WTC11 (cell line): ENCODE data around the gene ATM. TPM values are rescaled to one million over a fixed set of nuclear protein-coding genes. Genes with fewer than 3 reads are reported as not detected.

Experiments
- ATAC-seq: fragments of 200-7000 bp; cut with Tn5 transposase; 2 replicates; pipeline ENCODE4 v1.10.0; 2021; ENCODE audit warnings: mild to moderate bottlenecking, moderate library complexity
- CTCF ChIA-PET: fragments of 300-600 bp; sonication (Branson Sonifier 250); formaldehyde crosslinking; loops from one replicate; lab custom pipeline; 2021; ENCODE audit warnings: antibody characterized with exemption; lab: Charles Lee
- POLR2A ChIA-PET: fragments of 350-600 bp; sonication (Branson Sonifier 250); formaldehyde crosslinking; loops from one replicate; lab custom pipeline; 2021; ENCODE audit warnings: antibody characterized with exemption; lab: Charles Lee
- DNase-seq: peaks from one replicate; pipeline ENCODE4 v3.0.0; 2021; ENCODE audit warnings: low spot score
- H3K27ac Mint-ChIP-seq: 2 replicates; pipeline ENCODE4 v1.8.0; 2021; ENCODE audit warnings: mixed read lengths
- H3K27me3 Mint-ChIP-seq: 2 replicates; pipeline ENCODE4 v1.8.0; 2021; ENCODE audit warnings: low read depth, mild to moderate bottlenecking, moderate library complexity, mixed read lengths
- H3K36me3 Mint-ChIP-seq: 2 replicates; pipeline ENCODE4 v1.8.0; 2021; ENCODE audit warnings: mixed read lengths
- H3K4me1 Mint-ChIP-seq: 2 replicates; pipeline ENCODE4 v1.8.0; 2022; ENCODE audit warnings: mixed read lengths
- H3K4me3 Mint-ChIP-seq: 2 replicates; pipeline ENCODE4 v1.8.0; 2021; ENCODE audit warnings: mild to moderate bottlenecking, moderate library complexity, mixed read lengths
- H3K9me3 Mint-ChIP-seq: 2 replicates; pipeline ENCODE4 v1.8.0; 2021; ENCODE audit warnings: mixed read lengths
- ATF1 ChIP-seq: sonication (generic); formaldehyde crosslinking; IDR thresholded peaks from 2 replicates; pipeline ENCODE4 v1.8.1; 2023; ENCODE audit warnings: mild to moderate bottlenecking, moderate library complexity, missing genetic modification reagents
- ATF3 ChIP-seq: sonication (generic); formaldehyde crosslinking; conservative IDR thresholded peaks from 2 replicates; pipeline ENCODE4 v1.8.1; 2022; ENCODE audit warnings: mild to moderate bottlenecking, missing genetic modification reagents
- ATF6 ChIP-seq: sonication (generic); formaldehyde crosslinking; IDR thresholded peaks from 2 replicates; pipeline ENCODE4 v1.8.1; 2023; ENCODE audit warnings: mild to moderate bottlenecking, missing genetic modification reagents
- EMX1 ChIP-seq: fragments of 250-450 bp; sonication (Bioruptor Pico); IDR thresholded peaks from 2 replicates; pipeline ENCODE4 v1.8.0; 2021; ENCODE audit warnings: mild to moderate bottlenecking
- ESRRA ChIP-seq: sonication (generic); formaldehyde crosslinking; IDR thresholded peaks from 2 replicates; pipeline ENCODE4 v1.8.1; 2022; ENCODE audit warnings: mild to moderate bottlenecking, missing genetic modification reagents, borderline replicate concordance
- ETV6 ChIP-seq: sonication (generic); formaldehyde crosslinking; IDR thresholded peaks from 2 replicates; pipeline ENCODE4 v1.8.1; 2022; ENCODE audit warnings: mild to moderate bottlenecking, missing genetic modification reagents
- IRF2 ChIP-seq: sonication (generic); formaldehyde crosslinking; IDR thresholded peaks from 2 replicates; pipeline ENCODE4 v1.8.0; 2022; ENCODE audit warnings: low read depth, missing genetic modification reagents, borderline replicate concordance
- JUN ChIP-seq: sonication (generic); formaldehyde crosslinking; IDR thresholded peaks from 2 replicates; pipeline ENCODE4 v1.8.0; 2023; ENCODE audit warnings: mild to moderate bottlenecking, missing genetic modification reagents
- KAT7 ChIP-seq: sonication (generic); formaldehyde crosslinking; IDR thresholded peaks from 2 replicates; pipeline ENCODE4 v1.8.1; 2023; ENCODE audit warnings: missing genetic modification reagents, mild to moderate bottlenecking, borderline replicate concordance
- MLX ChIP-seq: sonication (generic); formaldehyde crosslinking; IDR thresholded peaks from 2 replicates; pipeline ENCODE4 v1.8.1; 2023; ENCODE audit warnings: mild to moderate bottlenecking, missing genetic modification reagents, moderate library complexity
- NFATC4 ChIP-seq: fragments of 250-450 bp; sonication (Bioruptor Pico); IDR thresholded peaks from 2 replicates; pipeline ENCODE4 v1.9.0; 2021; ENCODE audit warnings: mild to moderate bottlenecking
- NR1H2 ChIP-seq: sonication (generic); formaldehyde crosslinking; IDR thresholded peaks from 2 replicates; pipeline ENCODE4 v1.9.0; 2021; ENCODE audit warnings: mild to moderate bottlenecking, moderate library complexity, missing genetic modification reagents
- NR2C2 ChIP-seq: sonication (generic); formaldehyde crosslinking; IDR thresholded peaks from 2 replicates; pipeline ENCODE4 v1.8.0; 2022; ENCODE audit warnings: mild to moderate bottlenecking, missing genetic modification reagents
- PRRX2 ChIP-seq: fragments of 250-450 bp; sonication (Bioruptor Pico); IDR thresholded peaks from 2 replicates; pipeline ENCODE4 v1.8.0; 2021; ENCODE audit warnings: mild to moderate bottlenecking
- TEAD4 ChIP-seq: sonication (generic); formaldehyde crosslinking; IDR thresholded peaks from 2 replicates; pipeline ENCODE4 v1.8.0; 2022; ENCODE audit warnings: mild to moderate bottlenecking, missing genetic modification reagents
- USF1 ChIP-seq: sonication (generic); formaldehyde crosslinking; IDR thresholded peaks from 2 replicates; pipeline ENCODE4 v1.8.0; 2022; ENCODE audit warnings: mild to moderate bottlenecking, missing genetic modification reagents
- USF2 ChIP-seq: sonication (generic); formaldehyde crosslinking; IDR thresholded peaks from 2 replicates; pipeline ENCODE4 v1.8.1; 2023; ENCODE audit warnings: mild to moderate bottlenecking, missing genetic modification reagents, moderate library complexity
- ZNF219 ChIP-seq: sonication (generic); formaldehyde crosslinking; IDR thresholded peaks from 2 replicates; pipeline ENCODE4 v1.8.0; 2023; ENCODE audit warnings: missing genetic modification reagents, mild to moderate bottlenecking, borderline replicate concordance
- ZNF416 ChIP-seq: fragments of 250-450 bp; sonication (Bioruptor Pico); IDR thresholded peaks from 2 replicates; pipeline ENCODE4 v1.9.0; 2021; ENCODE audit warnings: mild to moderate bottlenecking, inconsistent platforms
- total RNA-seq: library from RNA; stranded (reverse); gene quantifications from 3 replicates; pipeline ENCODE4 v1.2.3, GENCODE V29; 2021
- TF ChIP-seq, protein P1 (sequence below): sonication (generic); formaldehyde crosslinking; IDR thresholded peaks from 2 replicates; pipeline ENCODE4 v1.8.0; 2023; ENCODE audit warnings: mild to moderate bottlenecking, missing genetic modification reagents
- TF ChIP-seq, protein P2 (sequence below): sonication (generic); formaldehyde crosslinking; IDR thresholded peaks from 2 replicates; pipeline ENCODE4 v1.8.1; 2023; ENCODE audit warnings: mild to moderate bottlenecking, missing genetic modification reagents, borderline replicate concordance
- TF ChIP-seq, protein P3 (sequence below): sonication (generic); formaldehyde crosslinking; IDR thresholded peaks from 2 replicates; pipeline ENCODE4 v1.8.1; 2022; ENCODE audit warnings: mild to moderate bottlenecking, moderate library complexity, missing genetic modification reagents

ATM gene
- total RNA-seq, 1 experiment from 2014 or later, result 49.5 TPM

DNA sequence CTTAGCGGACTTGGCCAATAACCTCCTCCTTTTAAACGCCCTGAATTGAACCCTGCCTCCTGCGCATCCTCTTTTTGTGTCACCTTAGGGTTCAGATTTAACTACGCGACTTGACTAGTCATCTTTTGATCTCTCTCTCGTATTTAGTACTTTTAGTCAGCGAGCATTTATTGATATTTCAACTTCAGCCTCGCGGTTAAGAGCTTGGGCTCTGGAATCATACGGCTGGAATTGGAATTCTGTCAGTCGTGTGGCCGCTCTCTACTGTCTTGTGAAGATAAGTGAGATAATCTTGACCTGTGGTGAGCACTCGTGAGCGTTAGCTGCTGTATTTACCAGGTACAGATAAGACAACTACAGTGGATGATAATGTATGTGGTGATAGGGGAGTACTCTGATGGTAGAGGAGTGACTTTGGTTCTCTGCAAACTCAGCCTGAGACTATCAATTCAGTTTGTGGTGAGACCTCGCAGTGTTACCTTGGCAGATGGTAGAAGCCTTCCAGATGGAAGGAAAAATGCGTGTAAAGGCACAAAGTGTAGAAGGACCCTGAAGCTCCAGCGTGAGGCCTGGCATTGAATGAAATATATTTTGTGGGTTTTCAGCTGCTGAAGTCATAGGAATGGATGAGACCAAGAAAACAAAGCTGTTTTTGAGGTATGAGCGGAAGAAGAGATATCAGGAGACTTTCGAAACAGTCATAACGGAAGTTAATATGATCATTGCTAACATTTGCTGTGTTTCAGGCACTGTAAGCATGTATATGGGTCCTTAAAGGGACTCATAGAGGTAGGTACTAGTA lies 682 bp downstream of the ATM start:
- ChIA-PET POLR2A (interaction anchor here (0.7 to 1.5 kb wide), 3 partner anchors 10 to 766 kb away, joined by 3 to 5 read pairs (median 3); partner anchors contain the start of gene CWF19L2), CTCF (interaction anchor here (1.1 to 1.7 kb wide), 3 partner anchors 80 to 224 kb away, joined by 3 to 10 read pairs (median 3); partner anchors contain the start of gene CUL5)
- H3K4me1 Mint-ChIP-seq, result peaks cover 30% of the 10 kb centered on the region
- H3K4me3 Mint-ChIP-seq, result no peak overlapping the region
- no peak for TF ChIP-seq PRRX2 (CRISPR knock-in tag)
- TF ChIP-seq ZNF416 (CRISPR knock-in tag), result no peak
- TF ChIP-seq, protein P1, sequence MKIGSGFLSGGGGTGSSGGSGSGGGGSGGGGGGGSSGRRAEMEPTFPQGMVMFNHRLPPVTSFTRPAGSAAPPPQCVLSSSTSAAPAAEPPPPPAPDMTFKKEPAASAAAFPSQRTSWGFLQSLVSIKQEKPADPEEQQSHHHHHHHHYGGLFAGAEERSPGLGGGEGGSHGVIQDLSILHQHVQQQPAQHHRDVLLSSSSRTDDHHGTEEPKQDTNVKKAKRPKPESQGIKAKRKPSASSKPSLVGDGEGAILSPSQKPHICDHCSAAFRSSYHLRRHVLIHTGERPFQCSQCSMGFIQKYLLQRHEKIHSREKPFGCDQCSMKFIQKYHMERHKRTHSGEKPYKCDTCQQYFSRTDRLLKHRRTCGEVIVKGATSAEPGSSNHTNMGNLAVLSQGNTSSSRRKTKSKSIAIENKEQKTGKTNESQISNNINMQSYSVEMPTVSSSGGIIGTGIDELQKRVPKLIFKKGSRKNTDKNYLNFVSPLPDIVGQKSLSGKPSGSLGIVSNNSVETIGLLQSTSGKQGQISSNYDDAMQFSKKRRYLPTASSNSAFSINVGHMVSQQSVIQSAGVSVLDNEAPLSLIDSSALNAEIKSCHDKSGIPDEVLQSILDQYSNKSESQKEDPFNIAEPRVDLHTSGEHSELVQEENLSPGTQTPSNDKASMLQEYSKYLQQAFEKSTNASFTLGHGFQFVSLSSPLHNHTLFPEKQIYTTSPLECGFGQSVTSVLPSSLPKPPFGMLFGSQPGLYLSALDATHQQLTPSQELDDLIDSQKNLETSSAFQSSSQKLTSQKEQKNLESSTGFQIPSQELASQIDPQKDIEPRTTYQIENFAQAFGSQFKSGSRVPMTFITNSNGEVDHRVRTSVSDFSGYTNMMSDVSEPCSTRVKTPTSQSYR (CRISPR knock-in tag), result no peak
- no peak for TF ChIP-seq ESRRA (CRISPR knock-in tag)
- TF ChIP-seq NR1H2 (CRISPR knock-in tag), result no peak
- TF ChIP-seq NFATC4 (CRISPR knock-in tag), result no peak
- TF ChIP-seq ATF3 (CRISPR knock-in tag), result no peak
- TF ChIP-seq ATF1, result no peak
- TF ChIP-seq TEAD4 (CRISPR knock-in tag), result no peak
- TF ChIP-seq NR2C2, result no peak
- TF ChIP-seq USF1 (CRISPR knock-in tag), result no peak
- TF ChIP-seq, protein P2, sequence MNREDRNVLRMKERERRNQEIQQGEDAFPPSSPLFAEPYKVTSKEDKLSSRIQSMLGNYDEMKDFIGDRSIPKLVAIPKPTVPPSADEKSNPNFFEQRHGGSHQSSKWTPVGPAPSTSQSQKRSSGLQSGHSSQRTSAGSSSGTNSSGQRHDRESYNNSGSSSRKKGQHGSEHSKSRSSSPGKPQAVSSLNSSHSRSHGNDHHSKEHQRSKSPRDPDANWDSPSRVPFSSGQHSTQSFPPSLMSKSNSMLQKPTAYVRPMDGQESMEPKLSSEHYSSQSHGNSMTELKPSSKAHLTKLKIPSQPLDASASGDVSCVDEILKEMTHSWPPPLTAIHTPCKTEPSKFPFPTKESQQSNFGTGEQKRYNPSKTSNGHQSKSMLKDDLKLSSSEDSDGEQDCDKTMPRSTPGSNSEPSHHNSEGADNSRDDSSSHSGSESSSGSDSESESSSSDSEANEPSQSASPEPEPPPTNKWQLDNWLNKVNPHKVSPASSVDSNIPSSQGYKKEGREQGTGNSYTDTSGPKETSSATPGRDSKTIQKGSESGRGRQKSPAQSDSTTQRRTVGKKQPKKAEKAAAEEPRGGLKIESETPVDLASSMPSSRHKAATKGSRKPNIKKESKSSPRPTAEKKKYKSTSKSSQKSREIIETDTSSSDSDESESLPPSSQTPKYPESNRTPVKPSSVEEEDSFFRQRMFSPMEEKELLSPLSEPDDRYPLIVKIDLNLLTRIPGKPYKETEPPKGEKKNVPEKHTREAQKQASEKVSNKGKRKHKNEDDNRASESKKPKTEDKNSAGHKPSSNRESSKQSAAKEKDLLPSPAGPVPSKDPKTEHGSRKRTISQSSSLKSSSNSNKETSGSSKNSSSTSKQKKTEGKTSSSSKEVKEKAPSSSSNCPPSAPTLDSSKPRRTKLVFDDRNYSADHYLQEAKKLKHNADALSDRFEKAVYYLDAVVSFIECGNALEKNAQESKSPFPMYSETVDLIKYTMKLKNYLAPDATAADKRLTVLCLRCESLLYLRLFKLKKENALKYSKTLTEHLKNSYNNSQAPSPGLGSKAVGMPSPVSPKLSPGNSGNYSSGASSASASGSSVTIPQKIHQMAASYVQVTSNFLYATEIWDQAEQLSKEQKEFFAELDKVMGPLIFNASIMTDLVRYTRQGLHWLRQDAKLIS (CRISPR knock-in tag), result no peak
- no peak for TF ChIP-seq ZNF219 (CRISPR knock-in tag)
- TF ChIP-seq USF2 (CRISPR knock-in tag), result no peak
- TF ChIP-seq MLX (CRISPR knock-in tag), result no peak
- H3K9me3 Mint-ChIP-seq, result no peaks in the 10 kb centered on the region
- DNase-seq, result no peak
- no peaks in the 10 kb centered on the region for H3K27me3 Mint-ChIP-seq
- no peak overlapping the region for H3K27ac Mint-ChIP-seq
- ATAC-seq, result no peak
- peaks cover 5% of the 10 kb centered on the region for H3K36me3 Mint-ChIP-seq

DNA sequence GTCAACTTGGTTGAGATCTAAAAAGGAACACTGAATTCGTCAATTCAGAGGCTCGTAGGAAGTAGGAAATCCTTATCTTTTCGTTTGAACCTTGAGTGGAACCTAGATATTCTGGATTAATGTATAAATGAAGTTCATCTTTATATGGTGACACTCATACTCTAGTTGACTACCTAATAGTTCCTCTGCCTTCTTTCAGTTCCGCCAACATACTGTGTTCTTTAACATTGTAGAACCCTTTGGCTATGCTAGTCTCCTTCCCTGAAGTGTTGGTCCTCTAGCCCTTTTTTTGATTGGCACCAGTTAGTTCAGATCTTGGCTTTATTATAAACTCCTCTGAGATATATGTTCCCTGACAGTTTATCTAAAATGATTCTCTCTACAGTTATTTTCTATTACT lies 1.5 kb downstream of the ATM start:
- Mint-ChIP-seq H3K27me3 (no peaks in the 10 kb centered on the region), H3K27ac (no peak overlapping the region), H3K36me3 (peaks cover 11% of the 10 kb centered on the region), H3K4me1 (peaks cover 23% of the 10 kb centered on the region), H3K4me3 (no peak overlapping the region), H3K9me3 (no peaks in the 10 kb centered on the region)
- ChIA-PET CTCF (no interaction called here), POLR2A (no interaction called here)
- DNase-seq, result no peak
- ATAC-seq, result no peak
- TF ChIP-seq EMX1 (CRISPR knock-in tag) (no peak), IRF2 (no peak), NFATC4 (CRISPR knock-in tag) (no peak), JUN (no peak), ATF6 (CRISPR knock-in tag) (no peak), ETV6 (CRISPR knock-in tag) (no peak), ATF3 (CRISPR knock-in tag) (no peak), KAT7 (no peak)
- TF ChIP-seq, protein P3, sequence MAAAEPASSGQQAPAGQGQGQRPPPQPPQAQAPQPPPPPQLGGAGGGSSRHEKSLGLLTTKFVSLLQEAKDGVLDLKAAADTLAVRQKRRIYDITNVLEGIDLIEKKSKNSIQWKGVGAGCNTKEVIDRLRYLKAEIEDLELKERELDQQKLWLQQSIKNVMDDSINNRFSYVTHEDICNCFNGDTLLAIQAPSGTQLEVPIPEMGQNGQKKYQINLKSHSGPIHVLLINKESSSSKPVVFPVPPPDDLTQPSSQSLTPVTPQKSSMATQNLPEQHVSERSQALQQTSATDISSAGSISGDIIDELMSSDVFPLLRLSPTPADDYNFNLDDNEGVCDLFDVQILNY (CRISPR knock-in tag), result no peak
